Osteocyte (in vitro differentiated cells): ENCODE measurements around the gene NECTIN1. TPM values are rescaled to one million over a fixed set of nuclear protein-coding genes. Genes with fewer than 3 reads are reported as not detected.

ENCODE experiments used
- DNase-seq: peaks from one replicate; pipeline ENCODE4 v3.0.0; 2021; ENCODE audit warnings: mixed read lengths; ENCODE audit not compliant: unreplicated experiment; ENCODE audit errors: extremely low spot score
- H3K27ac Mint-ChIP-seq: one replicate; pipeline ENCODE4 v1.8.0; 2021; ENCODE audit warnings: mild to moderate bottlenecking, mixed read lengths; ENCODE audit not compliant: unreplicated experiment
- H3K27me3 Mint-ChIP-seq: one replicate; pipeline ENCODE4 v1.8.0; 2021; ENCODE audit warnings: mixed read lengths; ENCODE audit not compliant: unreplicated experiment
- H3K36me3 Mint-ChIP-seq: one replicate; pipeline ENCODE4 v1.8.0; 2021; ENCODE audit warnings: mixed read lengths; ENCODE audit not compliant: unreplicated experiment
- H3K4me1 Mint-ChIP-seq: one replicate; pipeline ENCODE4 v1.8.0; 2021; ENCODE audit warnings: mixed read lengths; ENCODE audit not compliant: unreplicated experiment
- H3K4me3 Mint-ChIP-seq: one replicate; pipeline ENCODE4 v1.8.0; 2021; ENCODE audit warnings: mild to moderate bottlenecking, moderate library complexity, mixed read lengths; ENCODE audit not compliant: unreplicated experiment
- H3K9me3 Mint-ChIP-seq: one replicate; pipeline ENCODE4 v1.8.0; 2021; ENCODE audit warnings: mixed read lengths; ENCODE audit not compliant: unreplicated experiment
- CTCF ChIP-seq: fragments of 200-600 bp; sonication (generic); IDR thresholded peaks from 2 replicates; pipeline ENCODE4 v1.5.0; 2021; ENCODE audit warnings: antibody characterized with exemption, mild to moderate bottlenecking, moderate library complexity
- total RNA-seq: library from RNA; stranded (reverse); gene quantifications from 2 replicates; pipeline ENCODE4 v1.2.1, GENCODE V29; 2021

The NECTIN1 gene
- total RNA-seq, 1 donor from 2014 or later: 7.2 TPM

DNA sequence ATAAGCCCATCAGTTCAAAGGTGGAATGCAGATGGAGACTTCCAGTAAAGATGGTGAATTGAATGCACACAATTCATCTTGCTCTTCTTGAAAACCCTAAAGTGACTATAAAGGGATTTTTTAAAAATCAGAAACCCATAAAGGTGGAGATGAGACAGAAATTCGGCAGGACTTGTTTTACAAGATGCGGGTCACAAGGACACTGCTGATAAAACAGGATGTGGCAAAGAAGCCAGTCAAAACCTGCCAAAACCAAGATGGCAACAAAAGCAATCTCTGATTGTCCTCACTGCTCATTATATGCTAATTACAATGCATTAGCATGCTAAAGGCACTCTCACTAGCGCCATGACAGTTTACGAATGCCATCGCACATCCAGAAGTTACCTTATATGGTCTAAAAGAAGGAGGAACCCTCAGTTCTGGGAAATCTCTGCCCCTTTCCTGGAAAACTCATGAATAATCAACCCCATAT is 137.1 kb downstream of the NECTIN1 start:
- H3K36me3 Mint-ChIP-seq: no peaks in the 10 kb centered on the region
- H3K27ac Mint-ChIP-seq: no peak overlapping the region
- TF ChIP-seq CTCF: no peak
- H3K4me1 Mint-ChIP-seq: peaks cover 15% of the 10 kb centered on the region
- no peaks in the 10 kb centered on the region for H3K27me3 Mint-ChIP-seq
- H3K4me3 Mint-ChIP-seq: no peak overlapping the region
- no peaks in the 10 kb centered on the region for H3K9me3 Mint-ChIP-seq
- DNase-seq: no peak

GRCh38 chr11:119590651-119591351 is 138.2 kb downstream of the NECTIN1 start:
- no peak overlapping the region for H3K4me3 Mint-ChIP-seq
- peaks cover 15% of the 10 kb centered on the region for H3K4me1 Mint-ChIP-seq
- no peaks in the 10 kb centered on the region for H3K27me3 Mint-ChIP-seq
- TF ChIP-seq CTCF: no peak
- no peaks in the 10 kb centered on the region for H3K9me3 Mint-ChIP-seq
- H3K27ac Mint-ChIP-seq: no peak overlapping the region
- no peak for DNase-seq
- H3K36me3 Mint-ChIP-seq: no peaks in the 10 kb centered on the region

- TF ChIP-seq CTCF: no peak
- no peak overlapping the region for H3K4me3 Mint-ChIP-seq
- H3K36me3 Mint-ChIP-seq: no peaks in the 10 kb centered on the region
- no peaks in the 10 kb centered on the region for H3K9me3 Mint-ChIP-seq
- no peaks in the 10 kb centered on the region for H3K27me3 Mint-ChIP-seq
- no peak for DNase-seq
- H3K27ac Mint-ChIP-seq: no peak overlapping the region
- H3K4me1 Mint-ChIP-seq: peaks cover 11% of the 10 kb centered on the region
Observed at GRCh38 chr11:119589001-119589400, 140.0 kb downstream of the NECTIN1 start.
